Hepatocyte (in vitro differentiated cells): Measurements from ENCODE around the gene OR6J1. TPM values are rescaled to one million over a fixed set of nuclear protein-coding genes. Genes with fewer than 3 reads are reported as not detected.

ENCODE experiments used
- DNase-seq: peaks from one replicate; pipeline ENCODE4 v3.0.0-alpha.2; 2016; ENCODE audit warnings: low spot score
- H2AFZ ChIP-seq: fragments of 200-600 bp; sonication (generic); 2 replicates; pipeline ENCODE4 v1.6.0; 2016; ENCODE audit warnings: antibody characterized with exemption, mild to moderate bottlenecking
- H3K27ac ChIP-seq: fragments of 200-600 bp; sonication (generic); 2 replicates; pipeline ENCODE4 v1.5.1; 2016; ENCODE audit warnings: mild to moderate bottlenecking
- H3K27me3 ChIP-seq: fragments of 200-600 bp; sonication (generic); 2 replicates; pipeline ENCODE4 v1.6.1; 2016
- H3K36me3 ChIP-seq: fragments of 200-600 bp; sonication (generic); replicated peaks from 2 replicates; pipeline ENCODE4 v1.5.1; 2016; ENCODE audit warnings: low read depth; ENCODE audit not compliant: insufficient read depth
- H3K4me1 ChIP-seq: fragments of 200-600 bp; sonication (generic); 2 replicates; pipeline ENCODE4 v1.5.1; 2016; ENCODE audit warnings: mild to moderate bottlenecking, moderate library complexity; ENCODE audit not compliant: insufficient read depth
- H3K4me2 ChIP-seq: fragments of 200-600 bp; sonication (generic); 2 replicates; pipeline ENCODE4 v1.6.0; 2016
- H3K4me3 ChIP-seq: fragments of 200-600 bp; sonication (generic); 2 replicates; pipeline ENCODE4 v1.5.1; 2016; ENCODE audit warnings: mild to moderate bottlenecking
- H3K79me2 ChIP-seq: fragments of 200-600 bp; sonication (generic); 2 replicates; pipeline ENCODE4 v1.6.0; 2017; ENCODE audit warnings: mild to moderate bottlenecking
- H3K9me2 ChIP-seq: fragments of 200-600 bp; sonication (generic); replicated peaks from 2 replicates; pipeline ENCODE4 v1.6.0; 2017; ENCODE audit warnings: mild to moderate bottlenecking; ENCODE audit not compliant: insufficient read depth
- H3K9me3 ChIP-seq: fragments of 200-600 bp; sonication (generic); 2 replicates; pipeline ENCODE4 v1.5.1; 2016; ENCODE audit warnings: low read depth, mild to moderate bottlenecking
- H4K20me1 ChIP-seq: fragments of 200-600 bp; sonication (generic); 2 replicates; pipeline ENCODE4 v1.6.0; 2016; ENCODE audit warnings: mild to moderate bottlenecking; ENCODE audit not compliant: insufficient read depth, poor library complexity, severe bottlenecking
- EZH2 ChIP-seq: fragments of 200-600 bp; sonication (generic); IDR thresholded peaks from 2 replicates; pipeline ENCODE4 v1.6.1; 2016; ENCODE audit warnings: antibody characterized with exemption, mild to moderate bottlenecking, borderline replicate concordance
- EZH2phosphoT487 ChIP-seq: fragments of 200-600 bp; sonication (generic); IDR thresholded peaks from one replicate; pipeline ENCODE4 v1.6.1; 2018; ENCODE audit warnings: antibody characterized with exemption, mild to moderate bottlenecking, low read depth, moderate library complexity; ENCODE audit not compliant: unreplicated experiment, severe bottlenecking
- WGBS: methylation state at CpG from one replicate; pipeline ENCODE4 v1.1.6; 2016; ENCODE audit warnings: low lambda C conversion rate; ENCODE audit errors: missing lambda C conversion rate; 5-methylcytosine and 5-hydroxymethylcytosine counted together
- polyA plus RNA-seq: library from polyadenylated mRNA; unstranded; fragments of >200 nt; fragmentation: Nextera tagmentation; extraction: Ambion mirVana; gene quantifications from 2 replicates; pipeline ENCODE4 v1.2.1, GENCODE V29; 2016
- total RNA-seq: library from RNA; depleted of rRNA; stranded (reverse); fragments of >200 nt; gene quantifications from 2 replicates; pipeline ENCODE4 v1.2.3, GENCODE V29; 2014
- TF ChIP-seq, protein P1 (sequence below): fragments of 200-600 bp; sonication (generic); IDR thresholded peaks from 2 replicates; pipeline ENCODE4 v1.5.1; 2016; ENCODE audit warnings: antibody characterized with exemption, mild to moderate bottlenecking; ENCODE audit not compliant: poor library complexity

OR6J1 gene
- total and polyA plus RNA-seq, 2 experiments from 2014 or later = 0.03 TPM; not detected in 1

DNA sequence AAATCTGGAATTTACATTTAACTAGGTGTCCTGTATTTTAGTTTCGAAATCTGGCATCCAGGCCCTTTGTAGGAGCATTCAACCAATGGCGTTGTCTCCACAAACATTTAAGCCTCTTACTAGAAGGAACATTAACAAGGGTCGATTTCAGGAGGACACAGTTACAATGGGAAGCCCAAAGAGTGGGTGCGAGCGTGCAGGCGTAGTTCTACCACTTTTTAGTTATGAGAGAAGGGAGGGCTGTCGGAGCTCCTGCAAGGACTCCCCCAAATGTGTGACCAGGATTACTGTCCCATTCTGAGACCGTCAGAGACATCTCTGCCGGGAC is 46.4 kb downstream of the OR6J1 start:
- peaks cover 13% of the 10 kb centered on the region for H3K4me1 ChIP-seq
- no peak for DNase-seq
- H3K4me3 ChIP-seq = peak overlapping the region; percentile 55
- TF ChIP-seq EZH2phosphoT487 (no peak), EZH2 (no peak)
- TF ChIP-seq, protein P1, sequence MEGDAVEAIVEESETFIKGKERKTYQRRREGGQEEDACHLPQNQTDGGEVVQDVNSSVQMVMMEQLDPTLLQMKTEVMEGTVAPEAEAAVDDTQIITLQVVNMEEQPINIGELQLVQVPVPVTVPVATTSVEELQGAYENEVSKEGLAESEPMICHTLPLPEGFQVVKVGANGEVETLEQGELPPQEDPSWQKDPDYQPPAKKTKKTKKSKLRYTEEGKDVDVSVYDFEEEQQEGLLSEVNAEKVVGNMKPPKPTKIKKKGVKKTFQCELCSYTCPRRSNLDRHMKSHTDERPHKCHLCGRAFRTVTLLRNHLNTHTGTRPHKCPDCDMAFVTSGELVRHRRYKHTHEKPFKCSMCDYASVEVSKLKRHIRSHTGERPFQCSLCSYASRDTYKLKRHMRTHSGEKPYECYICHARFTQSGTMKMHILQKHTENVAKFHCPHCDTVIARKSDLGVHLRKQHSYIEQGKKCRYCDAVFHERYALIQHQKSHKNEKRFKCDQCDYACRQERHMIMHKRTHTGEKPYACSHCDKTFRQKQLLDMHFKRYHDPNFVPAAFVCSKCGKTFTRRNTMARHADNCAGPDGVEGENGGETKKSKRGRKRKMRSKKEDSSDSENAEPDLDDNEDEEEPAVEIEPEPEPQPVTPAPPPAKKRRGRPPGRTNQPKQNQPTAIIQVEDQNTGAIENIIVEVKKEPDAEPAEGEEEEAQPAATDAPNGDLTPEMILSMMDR = no peak
- H3K9me3 ChIP-seq = no peaks in the 10 kb centered on the region
- no peaks in the 10 kb centered on the region for H3K9me2 ChIP-seq
- peak overlapping the region; percentile 81 for H2AFZ ChIP-seq
- peak overlapping the region; percentile 80 for H3K4me2 ChIP-seq
- no peaks in the 10 kb centered on the region for H3K36me3 ChIP-seq
- H4K20me1 ChIP-seq = no peaks in the 10 kb centered on the region
- 22% methylated on average over 9 of the region's 9 CpGs for WGBS
- H3K79me2 ChIP-seq = peaks cover 23% of the 10 kb centered on the region
- H3K27me3 ChIP-seq = no peaks in the 10 kb centered on the region
- peak overlapping the region; percentile 98 for H3K27ac ChIP-seq

DNA sequence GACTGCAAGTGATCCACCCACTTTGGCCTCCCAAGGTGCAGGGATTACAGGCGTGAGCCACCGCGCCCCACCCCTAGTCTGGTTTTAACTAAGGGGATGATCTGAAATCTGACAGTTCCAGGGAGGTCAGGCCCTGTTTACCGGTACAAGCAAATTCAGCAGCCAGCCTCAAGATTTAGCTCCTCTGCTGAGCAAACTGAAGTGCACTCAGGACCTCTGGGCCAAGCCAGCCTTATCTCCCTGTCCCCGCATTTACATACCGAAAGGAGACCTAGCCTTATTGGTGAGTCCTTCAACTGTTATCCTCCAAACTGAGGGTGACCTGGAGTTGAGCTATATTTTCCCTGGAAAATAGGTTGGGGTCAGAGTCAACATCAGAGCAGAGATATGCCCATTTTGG is 46.9 kb downstream of the OR6J1 start:
- peak overlapping the region; percentile 80 for H3K4me2 ChIP-seq
- no peaks in the 10 kb centered on the region for H4K20me1 ChIP-seq
- H3K36me3 ChIP-seq = no peaks in the 10 kb centered on the region
- 67% methylated on average over 6 of the region's 6 CpGs for WGBS
- TF ChIP-seq EZH2 (no peak), EZH2phosphoT487 (no peak)
- TF ChIP-seq, protein P1 = no peak
- H3K4me1 ChIP-seq = peaks cover 13% of the 10 kb centered on the region
- H3K79me2 ChIP-seq = peaks cover 23% of the 10 kb centered on the region
- peak overlapping the region; percentile 98 for H3K27ac ChIP-seq
- no peaks in the 10 kb centered on the region for H3K9me2 ChIP-seq
- DNase-seq = no peak
- no peak overlapping the region for H3K4me3 ChIP-seq
- no peaks in the 10 kb centered on the region for H3K27me3 ChIP-seq
- H3K9me3 ChIP-seq = no peaks in the 10 kb centered on the region
- H2AFZ ChIP-seq = peak overlapping the region; percentile 81

DNA sequence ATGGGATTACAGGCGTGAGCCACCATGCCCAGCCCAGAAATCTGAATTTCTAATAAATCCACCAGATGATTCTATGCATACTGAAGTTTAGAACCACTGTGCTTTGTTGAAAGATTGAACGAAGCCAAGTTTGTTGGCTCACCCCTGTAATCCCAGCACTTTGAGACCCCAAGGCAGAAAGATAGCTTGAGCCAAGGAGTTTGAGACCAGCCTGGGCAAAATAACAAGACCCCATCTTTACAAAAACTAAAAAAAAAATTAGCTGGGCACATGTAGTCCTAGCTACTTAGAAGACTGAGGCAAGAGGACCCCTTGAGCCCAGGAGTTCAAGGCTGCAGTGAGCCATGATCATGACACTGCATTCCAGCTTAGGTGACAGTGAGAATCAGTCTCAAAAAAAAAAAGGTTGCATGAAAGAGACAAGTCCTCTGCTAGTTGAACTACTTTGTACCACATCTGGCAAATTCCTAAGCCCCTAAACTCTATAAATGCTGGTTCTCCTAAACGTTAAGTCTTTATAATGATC is 47.7 kb downstream of the OR6J1 start:
- H3K4me1 ChIP-seq = peaks cover 13% of the 10 kb centered on the region
- no peak for DNase-seq
- 78% methylated on average over 3 of the region's 3 CpGs for WGBS
- H3K4me3 ChIP-seq = no peak overlapping the region
- TF ChIP-seq, protein P1 = no peak
- no peak for TF ChIP-seq EZH2phosphoT487
- TF ChIP-seq EZH2 = no peak
- H2AFZ ChIP-seq = no peak overlapping the region
- no peaks in the 10 kb centered on the region for H3K36me3 ChIP-seq
- no peaks in the 10 kb centered on the region for H4K20me1 ChIP-seq
- no peaks in the 10 kb centered on the region for H3K27me3 ChIP-seq
- no peak overlapping the region for H3K4me2 ChIP-seq
- H3K79me2 ChIP-seq = peaks cover 22% of the 10 kb centered on the region
- H3K9me2 ChIP-seq = no peaks in the 10 kb centered on the region
- no peak overlapping the region for H3K27ac ChIP-seq
- H3K9me3 ChIP-seq = no peaks in the 10 kb centered on the region
